Stimulated activated CD4-positive, alpha-beta T cell treated with anti-CD3 and anti-CD28 coated beads, Interleukin-15, amount 100 ng/mL, for 48 hours (primary cell): ENCODE data around the gene EEF2K.
"Not testable (repeated sequence)": the region's sequence is repeated elsewhere in the genome, so short reads cannot be mapped to it uniquely, and the experiment has no call there.

ENCODE experiments used
- DNase-seq, 2 donors: peaks; one replicate each; pipeline ENCODE4 v3.0.0-alpha.2; 2020; ENCODE audit warnings: low read depth in 2 of 2

Gene EEF2K

DNA sequence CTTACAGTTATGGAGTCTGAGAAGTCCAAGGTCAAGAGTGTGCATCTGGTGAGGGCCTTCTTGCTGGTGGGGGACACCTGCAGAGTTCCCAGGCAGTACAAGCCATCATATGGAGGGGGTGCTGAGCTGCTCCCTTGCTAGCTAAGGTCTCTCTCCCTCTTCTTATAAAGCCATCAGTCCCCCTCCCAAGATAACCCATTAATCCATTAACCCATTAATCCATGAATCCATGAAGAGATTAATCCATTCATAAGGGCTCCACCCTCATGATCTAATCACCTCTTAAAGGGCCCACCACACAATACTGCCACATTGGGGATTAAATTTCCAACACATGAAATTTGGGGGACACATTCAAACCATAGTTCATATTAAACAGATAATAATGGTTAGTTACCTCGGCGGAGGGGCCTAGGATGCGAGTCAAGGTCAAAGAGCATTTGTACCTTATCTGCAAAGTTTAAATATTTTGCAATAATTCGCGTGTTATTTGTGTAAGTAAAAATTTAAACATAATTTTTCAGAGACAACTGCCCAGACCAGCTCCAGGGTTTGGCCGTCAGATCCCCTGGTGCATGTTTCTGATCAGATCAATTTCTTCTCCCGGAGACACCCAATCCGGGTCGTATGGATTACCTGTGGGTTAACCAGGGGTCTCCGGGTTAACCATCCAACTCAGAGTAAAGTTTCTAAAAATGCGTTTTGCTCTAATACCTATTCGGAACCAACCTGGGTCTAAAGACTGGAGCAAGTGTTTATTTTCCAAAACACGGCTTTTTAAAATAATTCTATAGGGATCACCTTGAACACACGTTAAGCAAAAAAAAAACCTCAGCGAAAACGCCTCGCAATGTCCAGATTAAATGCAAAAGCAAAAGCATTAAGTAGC is 90.4 kb downstream of the EEF2K start:
- DNase-seq: no peak

DNA sequence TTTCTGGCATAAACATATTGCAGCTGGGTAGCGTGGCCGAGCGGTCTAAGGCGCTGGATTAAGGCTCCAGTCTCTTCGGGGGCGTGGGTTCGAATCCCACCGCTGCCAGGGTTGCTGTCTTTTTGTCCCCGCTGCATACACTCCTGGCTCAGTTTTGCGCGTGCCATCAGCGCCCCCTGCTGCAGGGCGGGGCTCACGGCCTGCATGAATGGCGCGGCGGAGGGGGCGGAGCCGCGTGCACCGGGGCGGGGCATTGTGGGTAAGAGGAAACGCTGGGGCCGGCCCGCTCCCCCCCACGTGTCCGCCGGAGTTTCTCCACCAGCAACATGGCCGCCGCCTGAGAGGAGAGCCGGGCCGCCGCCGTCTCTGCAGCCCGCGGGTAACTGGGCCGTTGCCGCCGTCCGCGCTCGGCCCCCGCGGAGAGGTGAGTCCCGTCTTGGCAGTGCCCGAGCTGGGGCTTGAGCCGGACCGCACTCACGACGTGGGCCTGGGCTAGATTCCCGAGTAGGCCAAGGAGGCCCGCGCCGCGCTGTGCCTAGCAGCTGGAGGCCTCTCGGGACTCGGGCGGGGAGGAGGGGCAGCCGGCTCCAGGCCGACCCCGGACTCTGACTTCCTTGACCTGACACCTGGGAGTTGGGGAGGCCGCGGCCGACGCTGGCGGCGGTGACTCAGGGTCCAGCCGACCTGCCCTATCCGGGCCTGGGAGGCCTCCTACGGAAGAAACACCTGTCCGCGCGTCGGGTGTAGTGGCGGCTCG is 91.2 kb downstream of the EEF2K start, which contains the start of gene POLR3E:
TSS of gene POLR3E (plus strand) at position 296 of the 757 bp plus-strand sequence. CDS start 5,560 bp downstream, outside the sequence.
- DNase-seq: peak; percentile 99

DNA sequence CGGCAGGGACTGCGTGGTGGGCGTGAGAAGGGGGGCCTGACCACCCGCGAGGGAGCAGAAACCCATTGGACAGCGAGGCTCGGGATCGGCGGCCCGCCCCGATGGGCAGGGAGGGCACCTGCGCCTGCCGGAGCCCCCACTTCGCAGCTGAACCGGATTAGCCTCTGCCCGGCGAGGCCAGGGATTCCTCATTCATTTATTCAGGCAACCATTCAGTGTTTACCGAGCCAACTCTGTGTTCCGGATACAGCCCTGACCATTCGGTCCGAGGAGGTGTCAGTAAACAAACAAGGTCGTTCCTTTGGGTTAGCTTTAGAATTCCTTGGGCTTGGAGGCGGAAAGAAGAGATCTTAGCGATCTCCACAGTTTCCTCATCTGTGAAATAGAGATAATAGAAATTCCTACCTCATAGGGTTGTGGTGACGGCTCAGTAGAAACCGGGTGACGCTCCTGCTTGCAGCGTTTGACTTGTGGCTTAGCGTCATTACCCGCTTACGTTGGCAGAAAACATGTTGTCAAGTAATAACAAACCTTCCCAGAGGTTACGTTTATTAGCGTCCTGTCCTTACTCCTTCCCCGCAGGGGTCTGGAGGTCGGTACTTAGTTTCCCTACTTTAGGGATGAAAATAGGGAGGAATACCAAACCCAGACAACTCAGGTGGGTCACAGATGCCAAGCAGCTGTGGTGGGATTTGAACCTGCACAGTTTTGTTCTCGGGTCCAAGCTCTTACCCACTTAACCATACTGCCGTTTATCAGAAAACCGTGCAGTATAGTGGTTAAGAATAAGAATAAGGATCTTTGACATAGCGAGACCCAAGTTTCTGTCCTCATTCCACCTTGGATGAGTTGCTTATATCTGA is 92.0 kb downstream of the EEF2K start:
- DNase-seq: peak; percentile 72

DNA sequence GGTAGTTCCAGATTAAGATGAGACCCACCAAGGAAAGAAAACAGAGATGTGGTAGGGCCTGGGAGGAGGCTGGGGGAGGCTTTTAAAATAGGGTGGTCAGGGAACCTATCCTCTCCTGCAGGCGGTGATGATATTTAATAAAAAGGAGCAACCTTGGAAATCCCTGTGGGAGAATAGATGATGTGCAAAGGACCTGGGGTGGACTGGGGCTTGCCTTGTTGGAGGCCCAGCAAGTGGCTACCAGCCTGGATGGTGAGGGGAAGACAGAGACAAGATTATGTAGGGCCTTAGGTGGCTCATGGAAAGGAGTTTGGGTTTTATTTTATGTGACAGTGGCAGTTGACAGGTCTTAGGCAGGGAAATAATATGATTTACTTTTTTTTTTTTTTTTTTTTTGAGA is 93.0 kb downstream of the EEF2K start:
- DNase-seq: no peak

DNA sequence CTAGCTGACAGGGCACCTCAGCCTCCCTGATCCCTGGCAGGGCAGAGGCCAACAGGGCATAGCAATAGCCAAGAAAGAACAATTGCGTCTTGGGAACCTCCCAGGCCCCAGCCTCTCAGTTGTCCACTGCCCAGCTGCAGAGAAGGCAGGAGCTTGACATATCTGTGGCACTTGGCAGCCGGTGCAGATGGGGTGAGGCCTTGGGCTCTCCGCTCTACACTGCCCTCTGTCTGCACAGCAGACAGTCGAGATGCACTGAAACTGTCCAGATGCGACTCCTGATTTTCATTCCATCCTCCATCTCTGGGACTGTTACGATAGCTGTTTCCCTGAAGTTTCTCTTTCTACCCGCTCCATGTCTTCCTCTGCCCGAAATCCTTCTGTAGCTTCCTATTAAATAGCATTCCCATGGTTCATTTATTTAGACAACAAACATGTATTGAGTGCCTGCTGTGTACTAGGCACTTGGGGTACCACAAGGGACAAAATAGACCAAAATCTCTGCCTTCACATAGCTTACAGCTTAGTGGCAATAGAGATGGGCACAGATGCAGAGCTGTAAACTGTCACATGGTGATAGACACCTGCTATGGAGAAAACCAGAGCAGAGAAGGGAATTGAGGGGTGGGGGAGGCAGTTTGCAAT is 94.5 kb downstream of the EEF2K start:
- no peak for DNase-seq

DNA sequence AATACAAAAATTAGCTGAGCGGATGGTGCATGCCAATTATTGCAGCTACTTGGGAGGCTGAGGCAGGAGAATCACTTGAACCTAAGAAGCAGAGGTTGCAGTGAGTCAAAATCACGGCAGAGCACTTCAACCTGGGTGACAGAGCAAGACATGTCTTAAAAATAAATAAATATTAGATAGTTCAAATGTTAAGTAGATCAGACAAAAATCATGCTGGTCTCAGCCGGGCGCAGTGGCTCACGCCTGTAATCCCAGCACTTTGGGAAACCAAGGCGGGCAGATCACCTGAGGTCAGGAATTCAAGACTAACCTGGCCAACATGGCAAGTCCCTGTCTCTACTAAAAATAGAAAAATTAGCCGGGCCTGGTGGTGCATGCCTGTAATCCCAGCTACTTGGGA is 95.3 kb downstream of the EEF2K start:
- not testable (repeated sequence) for DNase-seq

DNA sequence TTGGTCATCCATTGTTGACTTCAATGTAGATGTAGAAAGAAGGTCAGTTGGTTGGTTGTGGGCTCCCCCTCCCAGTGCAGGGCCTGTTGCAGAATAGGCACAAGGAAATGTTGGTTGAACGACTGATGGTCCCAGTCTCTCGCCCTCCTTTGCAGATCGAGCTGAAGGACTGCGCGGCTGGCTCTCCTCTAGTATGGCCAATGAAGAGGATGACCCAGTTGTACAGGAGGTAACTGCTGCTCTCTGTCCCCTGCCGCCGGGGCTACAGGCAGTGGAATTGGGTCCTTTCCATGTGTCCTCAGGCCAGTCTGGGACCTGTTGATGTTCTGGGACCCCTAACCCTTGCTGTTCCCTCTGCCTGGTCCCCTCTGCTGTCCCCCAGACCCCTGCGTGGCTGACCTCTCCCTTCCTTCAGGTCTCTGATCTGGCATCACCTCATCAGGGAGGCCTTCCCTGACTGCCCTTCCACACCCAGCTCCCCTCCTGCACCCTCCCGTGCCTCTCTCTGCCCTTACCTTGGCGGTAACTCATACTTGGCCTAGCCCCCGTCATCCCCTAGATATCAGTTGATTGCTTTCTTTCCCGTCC is 96.8 kb downstream of the EEF2K start:
- DNase-seq: no peak

DNA sequence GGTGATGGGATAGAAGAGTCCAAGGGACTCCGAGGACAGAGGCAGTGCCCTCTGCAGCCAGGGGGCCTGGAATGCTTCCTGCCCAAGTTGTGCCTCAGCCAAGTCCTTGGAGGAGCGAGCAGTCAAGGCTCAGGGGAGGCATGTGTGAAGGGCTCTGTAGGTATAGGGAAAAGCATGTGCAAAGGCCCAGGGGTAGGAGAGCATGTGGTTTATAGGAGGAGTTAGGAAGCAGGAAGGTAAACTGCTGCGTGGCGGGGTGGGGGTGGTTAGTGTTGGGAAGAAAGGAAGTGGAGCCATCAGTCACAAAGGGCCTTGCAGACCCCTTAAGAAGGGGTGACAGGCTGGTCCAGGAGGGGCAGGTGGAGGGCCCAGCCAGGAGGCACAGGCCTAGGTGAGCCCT is 98.3 kb downstream of the EEF2K start:
- DNase-seq: no peak

DNA sequence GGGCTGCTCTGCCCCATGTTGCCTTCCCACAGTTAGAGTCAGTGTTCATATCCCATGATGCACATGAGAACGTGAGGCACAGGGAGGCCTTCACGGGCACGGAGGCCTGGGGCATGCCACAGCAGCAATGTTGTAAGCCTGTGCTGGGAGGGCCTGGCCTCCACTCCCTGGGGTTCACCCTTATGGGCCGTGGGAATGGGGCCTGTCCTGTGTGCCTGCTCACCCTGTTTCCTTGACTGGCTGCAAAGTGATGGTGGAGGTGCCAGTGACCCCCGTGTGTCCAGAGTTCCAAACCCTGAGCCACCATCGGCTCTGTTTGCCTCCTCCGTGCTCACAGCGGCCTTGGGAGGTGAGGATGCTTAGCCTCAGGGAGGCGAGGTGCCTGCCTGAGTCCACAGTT is 100.7 kb downstream of the EEF2K start:
- DNase-seq: no peak

DNA sequence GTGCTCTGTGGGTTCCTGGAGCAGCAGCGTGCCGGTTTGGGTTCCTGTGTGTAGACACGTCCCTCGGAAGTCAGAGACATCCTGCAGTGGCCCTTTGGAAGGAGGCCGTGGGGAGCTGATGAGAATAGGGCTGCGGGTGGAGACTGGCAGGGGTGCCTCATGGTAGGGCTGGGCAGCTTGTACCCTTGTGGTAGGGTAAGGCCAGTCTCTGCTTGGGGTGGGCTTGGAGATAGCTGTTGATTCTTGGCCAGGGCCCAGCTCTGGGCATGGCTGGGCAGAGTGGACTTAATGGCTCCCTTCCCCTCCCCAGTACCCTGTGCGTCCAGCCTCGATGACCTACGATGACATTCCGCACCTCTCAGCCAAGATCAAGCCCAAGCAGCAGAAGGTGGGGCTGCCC is 101.8 kb downstream of the EEF2K start:
- DNase-seq: no peak

DNA sequence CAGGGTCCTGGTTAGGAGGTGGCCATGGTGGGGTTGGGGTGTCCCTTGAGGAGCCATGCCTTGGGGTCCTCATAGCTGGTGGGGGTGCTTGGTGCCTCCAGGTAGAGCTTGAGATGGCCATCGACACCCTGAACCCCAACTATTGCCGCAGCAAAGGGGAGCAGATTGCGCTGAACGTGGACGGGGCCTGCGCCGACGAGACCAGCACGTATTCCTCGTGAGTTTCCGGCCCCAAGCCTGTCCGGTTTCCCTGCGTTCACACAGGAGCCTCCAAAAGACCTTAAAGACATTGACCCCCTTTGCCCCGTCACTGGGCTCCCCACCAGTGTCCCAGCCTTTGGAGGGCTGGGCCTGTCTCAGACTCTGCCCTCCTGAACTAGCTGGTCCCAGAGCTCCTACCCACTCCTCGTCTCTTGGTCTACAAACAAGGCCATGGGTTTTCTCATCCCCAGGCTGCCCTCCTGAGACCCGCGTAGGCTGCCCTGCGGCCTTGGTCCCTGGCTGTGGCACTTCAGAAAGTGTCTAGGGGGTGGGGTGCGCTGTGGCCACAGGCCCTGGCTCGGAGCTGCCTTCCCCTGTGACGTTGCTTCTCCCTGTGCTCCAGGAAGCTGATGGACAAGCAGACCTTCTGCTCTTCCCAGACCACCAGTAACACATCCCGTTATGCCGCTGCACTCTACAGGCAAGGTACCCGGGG is 102.9 kb downstream of the EEF2K start:
- no peak for DNase-seq

DNA sequence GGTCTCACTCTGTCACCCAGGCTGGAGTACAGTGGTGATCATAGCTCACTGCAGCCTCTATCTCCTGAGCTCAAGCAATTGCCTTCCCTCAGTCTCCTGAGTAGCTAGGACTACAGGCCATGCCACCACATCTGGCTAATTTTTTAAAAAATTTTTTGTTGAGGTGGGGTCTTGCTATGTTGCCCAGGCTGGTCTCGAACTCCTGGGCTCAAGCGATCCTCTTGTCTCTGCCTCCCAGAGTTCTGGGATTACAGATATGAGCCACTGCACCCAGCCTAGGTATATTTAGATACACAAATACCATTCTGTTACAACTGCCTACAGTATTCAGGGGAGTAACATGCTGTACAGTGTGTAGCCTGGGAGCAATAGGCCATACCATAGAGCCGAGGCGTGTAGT is 105.4 kb downstream of the EEF2K start:
- no peak for DNase-seq

DNA sequence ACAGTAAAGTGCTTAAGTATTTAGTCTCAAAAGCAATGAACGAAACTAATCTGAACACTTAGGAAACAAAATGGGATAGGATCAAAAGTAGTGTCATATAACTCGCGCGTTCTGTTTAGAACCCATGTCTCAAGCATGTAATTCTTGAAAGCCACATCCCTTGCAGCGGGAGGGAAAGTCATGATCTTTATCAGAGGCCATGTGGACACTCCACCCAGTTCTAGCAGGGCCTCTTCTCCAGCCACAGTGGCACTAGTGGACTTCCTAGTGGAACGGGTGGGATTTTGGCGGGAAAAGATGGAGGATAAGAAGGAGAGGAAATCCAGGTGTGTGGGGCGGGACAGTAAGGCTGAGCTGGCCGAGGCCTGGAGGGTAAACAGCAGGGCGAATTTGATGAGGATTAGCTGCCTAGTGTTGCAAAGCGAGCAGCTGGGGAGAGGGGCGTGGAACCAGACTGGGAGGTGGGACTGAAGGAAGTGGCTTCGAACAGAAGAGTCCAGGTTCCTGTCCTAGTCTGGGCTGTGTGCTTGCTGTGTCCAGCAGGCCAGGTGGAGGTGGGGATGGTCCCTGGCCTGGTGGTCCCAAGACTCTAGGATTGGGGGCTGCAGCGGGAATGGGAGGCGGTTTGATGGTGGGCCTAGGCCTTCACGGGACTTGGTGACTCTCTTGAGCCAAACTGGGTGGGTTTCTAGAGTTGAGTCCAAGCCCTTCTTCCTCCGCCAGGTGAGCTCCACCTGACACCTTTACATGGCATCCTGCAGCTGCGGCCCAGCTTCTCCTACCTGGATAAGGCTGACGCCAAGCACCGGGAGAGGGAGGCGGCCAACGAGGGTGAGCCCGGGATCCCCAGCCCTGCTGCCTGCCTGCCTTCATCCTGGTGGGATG is 107.1 kb downstream of the EEF2K start:
- no peak for DNase-seq

DNA sequence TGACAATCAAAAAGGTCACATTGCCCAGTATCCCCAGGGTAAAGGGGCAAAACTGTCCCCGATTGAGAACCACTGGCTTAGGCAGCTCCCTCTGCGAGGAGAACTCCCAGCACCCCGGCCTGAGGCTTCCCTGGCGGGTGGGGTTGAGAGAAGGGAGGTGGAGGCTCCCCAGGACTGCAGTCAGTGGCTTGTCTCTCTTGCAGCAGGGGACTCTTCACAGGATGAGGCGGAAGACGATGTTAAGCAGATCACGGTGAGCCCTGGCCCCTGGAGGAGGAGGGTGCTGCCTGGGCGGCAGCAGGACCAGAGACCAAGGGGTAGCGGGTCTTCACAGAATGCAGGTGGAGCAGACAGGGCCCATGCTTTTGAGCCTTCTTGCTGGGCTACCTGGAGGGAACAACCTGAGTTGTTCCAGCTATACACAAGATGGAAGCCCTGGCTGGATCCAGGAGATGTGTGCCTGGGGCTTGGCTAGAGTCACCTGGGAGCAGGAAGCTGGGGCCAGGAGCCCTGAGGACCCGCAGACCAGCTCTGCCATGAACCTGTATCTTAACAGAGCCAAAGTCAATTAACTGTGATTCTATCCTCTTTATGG is 107.9 kb downstream of the EEF2K start:
- DNase-seq: no peak

DNA sequence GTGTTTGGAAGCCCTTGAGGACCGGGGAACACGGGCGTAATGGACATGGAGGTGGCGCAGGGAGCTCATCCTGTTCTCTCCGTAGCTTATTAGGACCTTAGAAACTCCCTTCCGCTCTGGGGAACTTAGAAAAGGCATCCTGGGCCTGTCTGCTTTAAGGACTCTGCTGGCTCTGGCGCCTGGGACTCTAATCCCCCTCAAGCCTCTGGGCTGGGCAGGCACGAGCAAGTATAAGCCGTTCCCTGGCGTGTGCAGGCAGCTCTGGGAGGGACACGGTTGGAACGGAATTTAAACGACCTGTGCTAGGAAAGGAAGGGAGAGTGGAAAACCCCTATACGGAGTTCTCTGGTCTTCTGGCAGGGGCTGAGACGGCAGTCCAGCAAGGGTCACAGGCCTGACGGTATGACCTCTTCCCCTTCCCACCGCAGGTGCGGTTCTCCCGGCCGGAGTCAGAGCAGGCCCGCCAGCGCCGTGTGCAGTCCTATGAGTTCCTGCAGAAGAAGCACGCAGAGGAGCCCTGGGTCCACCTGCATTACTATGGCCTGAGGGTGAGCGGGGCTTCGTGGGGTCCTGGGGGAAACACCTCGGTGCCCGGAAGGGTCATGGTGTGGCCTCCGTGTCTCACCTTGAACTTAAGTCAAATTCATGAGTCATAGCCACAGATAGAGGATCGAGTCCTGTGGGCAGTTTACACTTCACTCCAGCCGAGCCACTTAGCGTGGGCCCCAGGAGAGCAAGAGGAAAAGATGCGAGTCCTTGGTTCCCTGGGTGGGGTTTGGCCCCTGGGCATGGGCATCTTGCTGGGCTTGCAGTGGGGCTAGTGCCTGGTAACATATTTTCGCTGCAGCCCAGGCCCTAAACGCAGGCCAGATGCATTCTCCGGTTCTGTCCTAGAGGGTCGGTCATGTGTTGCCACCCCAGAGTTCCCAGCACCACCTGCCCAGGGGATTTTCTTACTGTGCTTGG is 108.9 kb downstream of the EEF2K start:
- no peak for DNase-seq

DNA sequence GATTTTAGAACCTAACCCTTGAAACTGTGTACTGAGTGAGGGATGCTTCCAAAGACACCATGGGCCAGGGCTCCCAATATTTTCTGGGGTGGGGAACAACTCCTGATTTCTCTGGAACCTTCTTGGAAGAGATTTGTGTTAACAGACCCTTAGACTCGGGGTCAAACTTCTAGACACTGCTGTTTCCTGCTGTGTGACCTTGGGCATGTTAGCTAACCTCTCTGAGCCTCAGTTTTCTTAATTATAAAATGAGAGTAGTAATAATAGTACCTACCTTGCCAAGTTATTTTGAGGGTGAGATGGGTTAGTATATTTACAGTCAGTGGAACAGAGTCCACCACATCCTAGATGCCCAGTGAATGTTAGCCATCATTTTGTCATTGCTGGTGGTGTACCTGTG is 109.9 kb downstream of the EEF2K start:
- DNase-seq: no peak

DNA sequence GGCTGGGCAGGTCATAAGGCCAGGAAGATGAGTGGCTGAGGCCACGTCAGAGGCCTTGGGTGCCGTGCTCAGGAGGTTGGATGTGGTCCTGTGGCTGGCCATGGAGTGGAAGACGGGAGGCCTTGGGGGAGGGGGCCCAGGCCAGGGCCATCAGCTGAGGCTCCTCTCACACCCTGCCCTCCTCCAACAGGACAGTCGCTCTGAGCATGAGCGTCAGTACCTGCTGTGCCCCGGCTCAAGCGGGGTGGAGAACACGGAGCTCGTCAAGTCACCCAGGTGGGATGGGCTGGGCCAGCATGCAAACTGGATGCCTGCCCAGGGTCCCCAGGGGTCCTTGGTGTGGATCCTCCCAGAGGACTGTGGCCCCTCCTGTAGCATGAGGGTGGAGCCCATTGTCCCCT is 110.3 kb downstream of the EEF2K start:
- no peak for DNase-seq

DNA sequence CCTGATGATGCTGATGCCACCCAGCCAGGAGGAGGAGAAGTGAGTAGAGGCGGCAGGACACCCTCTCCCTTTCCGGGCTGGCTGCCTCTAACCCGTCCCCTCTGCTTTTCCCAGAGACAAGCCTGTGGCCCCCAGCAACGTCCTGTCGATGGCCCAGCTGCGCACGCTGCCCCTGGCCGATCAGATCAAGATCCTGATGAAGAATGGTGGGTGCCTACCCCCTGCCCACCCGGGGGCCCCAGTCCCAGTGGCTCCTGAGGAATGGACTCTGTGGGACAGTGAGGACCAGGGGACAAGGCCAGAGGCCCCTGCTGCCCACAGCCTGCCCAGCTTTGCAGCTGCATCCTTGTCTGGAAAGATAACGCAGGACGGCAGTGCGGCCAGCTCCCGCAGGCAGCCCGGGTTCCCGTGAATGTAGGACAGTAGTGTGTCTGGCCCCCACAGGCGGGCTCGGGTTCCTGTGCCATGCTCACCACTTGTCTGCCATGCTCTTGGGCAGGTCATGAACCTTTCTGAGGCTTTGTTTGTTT is 111.0 kb downstream of the EEF2K start:
- DNase-seq: no peak
